SU-DHL-6 (cell line): ENCODE data around the gene PLXDC2.

ENCODE experiments used
- EZH2phosphoT487 ChIP-seq: fragments of 200-600 bp; sonication (generic), shearing (Covaris generic); conservative IDR thresholded peaks from 2 replicates; pipeline ENCODE4 v1.6.1; 2018; ENCODE audit warnings: mild to moderate bottlenecking, antibody characterized with exemption, low read length, moderate library complexity, mixed read lengths
- TF ChIP-seq, protein P1 (sequence below): fragments of 200-600 bp; sonication (generic); IDR thresholded peaks from one replicate; pipeline ENCODE4 v1.5.1; 2017; ENCODE audit warnings: antibody characterized with exemption, mild to moderate bottlenecking, low read length, moderate library complexity; ENCODE audit not compliant: insufficient read depth, poor library complexity, severe bottlenecking

DNA sequence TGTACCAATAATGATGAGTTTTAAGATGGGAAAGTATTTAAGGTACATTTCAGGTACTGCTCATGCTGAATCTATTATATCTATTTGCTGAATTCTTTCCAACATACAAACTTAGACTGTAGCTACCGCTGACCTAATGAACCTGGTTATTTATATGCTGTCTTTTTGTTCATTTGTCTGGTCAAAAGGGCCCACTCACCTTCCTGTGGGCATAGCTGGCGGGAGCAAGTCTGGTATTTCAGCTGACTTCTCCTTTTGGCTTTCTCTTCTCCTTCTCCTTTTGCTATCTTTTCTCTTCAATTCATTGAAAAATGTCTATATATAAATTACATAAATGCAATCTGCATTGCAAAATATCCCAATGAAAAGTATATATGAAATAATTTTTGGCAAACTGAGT is 9.5 kb downstream of the PLXDC2 start:
- TF ChIP-seq EZH2phosphoT487 = no peak
- TF ChIP-seq, protein P1, sequence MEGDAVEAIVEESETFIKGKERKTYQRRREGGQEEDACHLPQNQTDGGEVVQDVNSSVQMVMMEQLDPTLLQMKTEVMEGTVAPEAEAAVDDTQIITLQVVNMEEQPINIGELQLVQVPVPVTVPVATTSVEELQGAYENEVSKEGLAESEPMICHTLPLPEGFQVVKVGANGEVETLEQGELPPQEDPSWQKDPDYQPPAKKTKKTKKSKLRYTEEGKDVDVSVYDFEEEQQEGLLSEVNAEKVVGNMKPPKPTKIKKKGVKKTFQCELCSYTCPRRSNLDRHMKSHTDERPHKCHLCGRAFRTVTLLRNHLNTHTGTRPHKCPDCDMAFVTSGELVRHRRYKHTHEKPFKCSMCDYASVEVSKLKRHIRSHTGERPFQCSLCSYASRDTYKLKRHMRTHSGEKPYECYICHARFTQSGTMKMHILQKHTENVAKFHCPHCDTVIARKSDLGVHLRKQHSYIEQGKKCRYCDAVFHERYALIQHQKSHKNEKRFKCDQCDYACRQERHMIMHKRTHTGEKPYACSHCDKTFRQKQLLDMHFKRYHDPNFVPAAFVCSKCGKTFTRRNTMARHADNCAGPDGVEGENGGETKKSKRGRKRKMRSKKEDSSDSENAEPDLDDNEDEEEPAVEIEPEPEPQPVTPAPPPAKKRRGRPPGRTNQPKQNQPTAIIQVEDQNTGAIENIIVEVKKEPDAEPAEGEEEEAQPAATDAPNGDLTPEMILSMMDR = no peak
